SHP77 (cell line): Measurements from ENCODE around the gene PAN3.

Experiments used
- DNase-seq, 2 experiments: peaks; one replicate each; lab custom pipeline; 2025; lab: John Stamatoyannopoulos, UW

Gene PAN3

DNA sequence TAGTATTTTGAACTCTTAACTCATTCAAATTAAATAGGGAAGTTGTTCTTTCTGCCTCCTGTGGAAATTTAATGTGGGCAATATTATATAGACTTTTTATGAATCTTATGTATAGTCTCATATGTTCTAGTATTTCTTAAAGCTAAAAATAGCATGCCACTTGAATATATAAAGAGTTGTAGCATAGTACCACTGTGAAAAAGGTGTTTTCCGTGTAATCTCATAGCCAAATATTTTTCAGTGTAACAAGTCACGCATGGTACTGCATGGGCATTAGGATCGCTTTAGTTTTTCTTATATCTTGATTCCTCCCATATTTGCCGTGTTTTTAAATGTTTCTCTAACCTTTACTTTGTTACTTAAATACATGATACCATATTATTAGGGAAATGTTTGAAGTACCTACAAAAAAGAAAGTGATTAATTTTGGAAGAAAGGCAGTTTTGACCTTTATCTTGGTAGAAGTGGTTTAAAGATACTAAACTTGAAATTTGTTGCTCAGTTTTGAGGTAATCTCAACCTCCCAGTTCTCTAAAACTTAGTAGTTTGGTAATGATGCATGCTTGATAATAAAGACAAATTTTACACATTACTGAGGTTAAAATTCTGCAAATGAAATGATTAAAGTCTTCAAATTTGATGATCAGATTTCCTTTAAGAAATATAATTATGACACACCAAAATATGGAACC is 81.2 kb downstream of the PAN3 start:
- no peak for DNase-seq

- DNase-seq, result no peak
These were observed 81.8 kb downstream of the PAN3 start for GRCh38 chr13:28220166-28220565.

DNA sequence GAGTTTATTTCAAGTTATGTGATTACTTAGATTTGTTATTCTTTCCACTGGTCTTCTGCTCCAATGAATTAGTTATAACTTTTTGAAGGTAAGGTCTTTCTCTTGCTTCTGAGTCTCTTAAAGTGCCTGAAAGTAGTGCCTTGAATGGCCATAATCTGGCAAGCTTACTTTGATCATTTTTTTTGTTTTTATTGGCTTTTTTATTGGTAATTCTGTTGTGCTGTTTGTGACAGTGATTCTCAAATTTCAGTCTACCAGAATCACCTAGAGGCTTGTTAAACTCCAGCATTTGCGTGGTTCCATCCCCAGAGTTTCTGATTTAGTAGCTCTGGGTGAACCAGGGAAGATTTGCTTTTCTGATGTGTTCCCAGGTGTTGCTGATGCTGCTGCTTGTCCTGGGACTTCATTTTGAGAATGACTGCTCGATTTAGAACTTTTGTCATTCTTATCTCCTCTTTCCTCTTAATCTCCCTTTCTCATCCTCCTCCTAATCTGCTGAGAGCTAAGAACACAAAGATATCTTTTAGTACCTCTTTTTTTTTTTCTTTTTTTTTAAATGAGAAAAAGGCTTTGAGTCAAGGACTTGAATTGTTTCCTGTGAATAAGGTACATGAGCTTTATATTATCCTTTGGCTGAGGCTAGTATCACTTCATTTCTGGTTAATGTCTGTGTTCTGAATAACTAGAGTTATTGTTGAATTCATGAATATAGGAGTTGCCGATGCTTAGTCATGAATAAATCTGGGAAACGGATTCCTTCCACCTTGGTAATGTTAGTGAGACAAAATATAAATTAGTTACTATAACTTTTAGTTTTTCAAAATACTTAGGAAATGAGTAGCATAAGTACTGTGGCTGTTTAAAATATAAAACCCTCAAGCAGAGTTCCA is 91.4 kb downstream of the PAN3 start:
- DNase-seq, result no peak

GRCh38 chr13:28231642-28232041 is 93.3 kb downstream of the PAN3 start:
- no peak for DNase-seq

DNA sequence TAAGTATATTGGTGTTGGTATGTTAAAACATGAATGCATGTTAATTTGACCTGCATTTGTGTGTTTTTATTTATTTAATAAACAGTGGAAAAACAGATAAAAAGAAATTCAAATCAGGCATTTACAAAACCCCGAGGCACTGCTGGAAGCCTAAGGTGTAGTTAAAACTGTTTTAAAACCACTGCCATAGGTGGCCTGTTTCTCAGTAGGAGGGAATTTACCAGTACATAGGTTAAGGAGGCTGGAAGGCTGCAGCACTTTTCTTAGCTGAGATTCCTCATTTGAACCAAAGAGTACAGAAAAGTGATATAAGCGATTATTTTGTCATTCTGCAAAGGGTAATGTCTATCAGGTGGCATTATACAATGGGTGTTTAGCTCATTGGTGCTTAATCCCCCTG is 99.6 kb downstream of the PAN3 start:
- DNase-seq, result no peak

DNA sequence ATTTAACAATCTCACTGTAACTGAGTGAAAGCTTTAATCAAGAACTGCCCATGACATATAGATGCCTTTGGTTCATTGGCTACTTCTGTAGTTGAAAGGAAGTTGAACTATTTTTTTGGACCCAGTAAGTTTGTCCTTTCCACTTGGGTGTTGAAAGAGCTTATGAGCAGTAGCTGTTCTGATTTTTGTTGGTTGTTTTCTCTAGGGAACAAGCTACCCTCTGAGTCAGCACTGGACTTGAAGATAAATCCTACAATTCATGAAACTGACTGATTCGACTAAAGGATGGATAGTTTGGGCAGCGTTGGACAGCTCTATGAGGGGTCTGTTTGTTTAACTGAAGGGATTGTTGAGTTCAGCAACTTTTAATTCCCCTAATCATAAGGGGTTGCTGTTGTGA is 101.0 kb downstream of the PAN3 start:
- DNase-seq, result no peak

- no peak for DNase-seq
These were observed 107.1 kb downstream of the PAN3 start for GRCh38 chr13:28245465-28245864.

- no peak for DNase-seq
These were observed 108.5 kb downstream of the PAN3 start for GRCh38 chr13:28246891-28247290.

DNA sequence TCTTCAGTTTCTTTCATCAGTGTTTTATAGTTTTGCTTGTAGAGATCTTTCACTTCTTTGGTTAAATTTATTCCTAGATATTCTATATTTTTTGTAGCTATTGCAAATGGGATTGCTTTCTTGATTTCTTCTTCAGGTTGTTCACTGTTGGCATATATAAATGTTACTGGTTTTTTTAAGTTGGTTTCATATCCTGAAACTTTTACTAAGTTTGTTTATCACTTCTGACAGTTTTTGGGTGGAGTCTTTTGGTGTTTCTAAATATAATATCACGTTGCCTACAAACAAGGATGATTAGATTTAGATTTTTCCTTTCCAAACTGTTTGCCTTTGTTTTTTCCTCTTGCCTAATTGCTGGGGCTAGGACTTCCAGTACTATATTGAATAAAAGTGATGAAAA is 109.7 kb downstream of the PAN3 start:
- DNase-seq, result no peak

DNA sequence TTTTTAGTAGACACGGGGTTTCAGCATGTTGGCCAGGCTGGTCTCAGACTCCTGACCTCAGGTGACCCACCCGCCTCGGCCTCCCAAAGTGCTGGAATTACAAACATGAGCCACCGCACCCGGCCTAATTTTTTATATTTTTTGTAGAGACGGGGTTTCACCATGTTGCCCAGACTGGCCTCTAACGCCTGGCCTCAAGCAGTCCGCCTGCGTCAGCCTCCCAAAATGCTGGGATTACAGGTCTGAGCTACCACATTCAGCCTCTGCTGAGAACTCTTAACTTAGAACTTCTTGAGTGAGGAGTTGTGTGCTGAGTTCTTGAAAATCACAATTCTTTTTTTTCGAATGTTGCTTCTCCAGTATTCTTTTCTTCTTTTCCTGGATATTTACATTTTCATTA is 112.2 kb downstream of the PAN3 start:
- DNase-seq, result no peak

- DNase-seq, result no peak
These were observed 113.1 kb downstream of the PAN3 start for GRCh38 chr13:28251466-28251865.

GRCh38 chr13:28252547-28252946 is 114.2 kb downstream of the PAN3 start:
- no peak for DNase-seq

GRCh38 chr13:28257305-28257704 is 119.0 kb downstream of the PAN3 start:
- DNase-seq, result no peak

DNA sequence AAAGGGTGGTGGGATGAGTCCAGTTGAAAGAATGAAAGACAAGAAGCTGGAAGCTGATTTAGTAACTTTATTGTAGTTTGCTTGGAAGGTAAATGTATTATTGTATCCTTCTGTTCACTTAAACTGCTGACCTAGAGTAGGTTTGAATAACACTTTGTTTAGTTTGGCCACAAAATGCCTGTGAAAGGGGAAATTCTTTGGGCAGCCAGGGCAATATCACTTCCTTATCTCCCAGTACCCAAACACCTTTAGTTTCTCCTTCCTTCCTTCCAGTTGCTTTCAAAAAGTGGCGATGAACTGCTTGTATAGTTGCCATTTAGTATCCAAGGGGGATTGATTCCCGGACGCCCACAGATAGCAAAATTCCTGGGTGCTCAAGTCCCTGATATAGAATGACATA is 120.1 kb downstream of the PAN3 start:
- no peak for DNase-seq

GRCh38 chr13:28267497-28267896 is 129.2 kb downstream of the PAN3 start:
- DNase-seq, result no peak

- DNase-seq, result no peak
These were observed 130.5 kb downstream of the PAN3 start for GRCh38 chr13:28268800-28269223.

DNA sequence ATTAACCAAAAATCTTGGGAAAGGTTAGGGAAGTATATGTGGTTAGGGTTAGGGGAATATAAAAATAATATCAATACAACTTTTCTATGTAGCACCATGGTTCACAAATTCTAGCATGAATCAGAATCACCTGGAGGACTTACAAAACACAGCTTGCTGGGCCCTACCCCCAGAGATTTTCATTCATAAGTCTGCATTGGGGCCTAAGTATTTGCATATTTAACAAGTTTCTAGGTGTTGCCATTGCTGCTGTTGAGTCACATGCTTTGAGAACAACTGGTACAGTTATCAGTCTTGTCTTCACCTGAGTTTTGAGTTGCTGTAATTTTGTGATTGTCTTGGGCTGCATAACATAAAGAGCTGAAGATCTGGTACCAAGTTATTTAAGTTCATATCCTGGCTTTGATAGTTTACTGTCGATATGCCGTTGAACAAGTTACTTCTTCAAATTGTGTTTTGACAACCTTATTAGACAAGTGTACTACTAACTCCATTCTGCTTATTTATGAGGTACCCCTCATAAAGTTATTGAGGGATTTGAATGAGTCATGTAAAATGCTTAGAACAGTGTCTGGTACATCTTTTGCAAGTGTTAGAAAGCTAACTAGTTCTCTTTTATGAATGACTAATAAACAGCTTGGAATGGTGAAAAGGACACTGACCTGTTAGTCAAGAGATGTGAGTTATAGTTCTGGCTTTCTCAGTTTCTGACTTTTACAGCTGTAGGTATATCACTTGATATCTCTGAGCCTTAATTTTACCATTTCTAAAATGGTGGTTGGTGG is 132.9 kb downstream of the PAN3 start:
- no peak for DNase-seq

DNA sequence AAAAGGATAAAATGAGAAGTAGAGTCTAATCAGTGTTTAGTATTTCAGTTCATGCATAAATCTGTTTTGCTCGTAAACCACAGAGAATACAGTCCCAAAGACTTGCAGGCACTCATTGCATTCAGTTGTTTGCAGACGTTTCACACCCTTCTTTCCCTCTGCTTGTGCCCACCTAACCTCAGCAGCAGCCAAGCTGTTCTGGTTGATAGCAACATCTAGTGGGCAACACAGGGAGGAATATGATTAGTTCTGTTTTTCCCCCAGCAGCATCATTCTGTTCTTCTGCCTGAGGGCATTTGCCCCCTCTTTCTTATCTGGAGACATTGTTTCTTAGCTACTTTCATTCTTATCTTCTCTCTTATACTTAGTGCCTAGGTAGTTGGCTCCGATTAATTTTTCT is 135.6 kb downstream of the PAN3 start:
- DNase-seq, result no peak

DNA sequence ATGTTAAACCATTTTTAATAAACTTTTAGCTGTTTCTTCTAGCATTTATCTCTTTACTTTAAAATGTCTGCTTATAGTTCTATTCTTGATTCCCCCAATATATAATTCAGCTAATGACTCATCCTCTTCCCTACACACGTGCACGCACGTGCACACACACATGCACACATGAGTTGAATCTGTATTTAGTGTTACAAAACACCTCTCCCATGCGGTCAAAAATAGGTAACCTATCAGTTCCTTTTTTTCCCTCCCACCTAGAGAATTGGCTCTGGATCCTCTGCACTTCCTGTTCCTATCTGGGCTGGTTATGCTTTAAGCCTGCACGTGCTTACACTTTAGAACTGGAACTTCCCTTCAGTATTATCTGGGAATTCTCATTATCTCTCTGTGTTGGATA is 144.1 kb downstream of the PAN3 start:
- no peak for DNase-seq

DNA sequence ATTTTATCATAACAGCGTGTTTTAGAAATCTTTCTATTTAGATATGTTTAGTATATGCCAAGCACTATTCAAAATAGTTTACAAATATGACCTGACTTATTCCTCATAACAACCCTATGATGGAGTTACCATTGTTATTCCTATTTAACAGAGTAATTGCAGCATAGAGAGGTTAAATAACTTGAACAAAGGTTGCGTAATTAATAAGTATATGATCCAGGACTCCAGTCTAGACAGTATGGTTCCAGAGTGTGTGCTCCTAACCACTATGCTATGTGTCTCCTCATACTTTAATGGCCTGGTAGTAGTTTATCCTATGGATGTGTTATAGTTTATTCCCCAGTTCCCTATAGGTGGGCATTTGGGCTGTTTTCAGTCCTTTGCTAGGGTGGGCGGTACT is 145.3 kb downstream of the PAN3 start:
- DNase-seq, result no peak

GRCh38 chr13:28286263-28286662 is 147.9 kb downstream of the PAN3 start:
- DNase-seq, result no peak

DNA sequence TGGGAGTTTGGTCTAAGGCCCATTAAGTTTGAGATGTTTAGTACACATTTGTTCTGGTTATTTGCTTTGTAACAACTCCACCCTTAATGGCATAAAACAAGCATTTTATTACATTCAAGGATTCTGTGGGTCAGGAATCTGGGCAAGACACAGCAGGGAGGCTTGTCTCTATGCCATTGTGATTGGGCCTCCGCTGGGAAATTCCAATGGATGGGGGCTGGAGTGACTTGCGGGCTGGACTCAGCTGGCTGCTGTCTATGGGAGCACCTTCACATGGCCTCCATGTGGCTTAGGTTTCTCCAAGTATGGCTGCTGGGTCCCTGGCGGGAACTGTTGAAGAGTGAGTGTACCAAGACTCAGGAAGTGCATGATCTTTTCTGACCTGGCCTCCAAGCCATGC is 159.0 kb downstream of the PAN3 start:
- no peak for DNase-seq

DNA sequence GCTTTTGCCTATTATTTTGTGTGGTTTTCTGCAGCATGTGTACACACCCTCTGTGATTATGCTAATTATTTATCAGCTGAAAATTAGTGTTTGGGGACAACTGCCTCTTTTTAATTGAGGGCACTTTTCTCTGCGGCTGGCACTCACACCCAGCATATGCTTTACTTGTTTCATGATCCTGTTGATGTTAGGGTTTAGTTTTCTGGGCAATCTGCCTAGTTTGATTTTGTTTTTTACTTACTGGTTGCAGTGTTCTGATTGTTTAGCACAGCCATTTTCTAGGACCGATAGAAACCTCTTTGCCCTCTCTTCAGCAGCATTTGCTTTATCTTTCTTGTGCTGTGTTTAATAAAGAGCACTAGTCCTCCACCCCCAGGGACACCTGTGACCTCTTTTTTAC is 161.6 kb downstream of the PAN3 start:
- no peak for DNase-seq
